Measurements from ENCODE around the gene TYK2.

- TF ChIP-seq CTCF (IDR thresholded peaks at IDR 0.05) (no peak), POLR2A (IDR thresholded peaks at IDR 0.05) (no peak)
These were observed 15.5 kb upstream of the TYK2 start for GRCh38 chr19:10395917-10396316.
